A549 (cell line): ENCODE data around the gene GREM1. TPM values are rescaled to one million over a fixed set of nuclear protein-coding genes. Genes with fewer than 3 reads are reported as not detected.
A peak's percentile ranks its signal among the peaks of the same experiment; 100 is the strongest.

Experiments
- ATAC-seq, 2 experiments: fragments of 200-7000 bp in 1 of 2; fragments of >200 bp in 1 of 2; cut with Nextera tagmentation in 1 of 2; cut with Tn5 transposase in 1 of 2; 3 replicates each; pipeline versions ENCODE4 v1.8.0 to v1.9.1; 2018 to 2020; ENCODE audit warnings: mild to moderate bottlenecking in 1 of 2, moderate library complexity in 1 of 2
- CTCF ChIA-PET: fragments of 300-600 bp; sonication (Branson Sonifier 250); formaldehyde crosslinking; extraction: SDS; loops from one replicate; lab custom pipeline; 2021; ENCODE audit warnings: antibody characterized with exemption, inconsistent platforms; lab: Yijun Ruan, JAX
- POLR2A ChIA-PET: fragments of 350-600 bp; formaldehyde crosslinking; extraction: SDS; loops from one replicate; lab custom pipeline; 2021; ENCODE audit warnings: antibody characterized with exemption, inconsistent platforms; lab: Yijun Ruan, JAX
- DNase-seq, 2 experiments: peaks; one replicate each; pipeline versions ENCODE4 v3.0.0 to v3.0.0-alpha.2; 2011 to 2016; ENCODE audit warnings: low read depth in 1 of 2, low spot score in 1 of 2
- FAIRE-seq: peaks from 2 replicates; lab custom pipeline; 2011; peaks lifted over from hg19 to GRCh38; lab: Jason Lieb, UNC
- H3K27ac ChIP-seq, 2 experiments: fragments of >200 bp; sonication (Bioruptor Twin); formaldehyde crosslinking; 3 replicates each; pipeline ENCODE4 v1.5.1; 2016 to 2017
- H3K4me1 ChIP-seq: fragments of >200 bp; sonication (Bioruptor Twin); formaldehyde crosslinking; 3 replicates; pipeline ENCODE4 v1.6.1; 2016
- H3K4me2 ChIP-seq: fragments of >200 bp; sonication (Bioruptor Twin); formaldehyde crosslinking; 3 replicates; pipeline ENCODE4 v1.6.1; 2016
- H3K4me3 ChIP-seq: fragments of >200 bp; sonication (Bioruptor Twin); formaldehyde crosslinking; 3 replicates; pipeline ENCODE4 v1.5.1; 2016
- H3K9me3 ChIP-seq: fragments of >200 bp; sonication (Bioruptor Twin); formaldehyde crosslinking; 3 replicates; pipeline ENCODE4 v1.6.1; 2016
- BHLHE40 ChIP-seq: IDR thresholded peaks from 2 replicates; pipeline ENCODE4 v1.6.1; 2012; ENCODE audit warnings: low read depth, low read length, inconsistent platforms
- CBX2 ChIP-seq: fragments of 200-600 bp; sonication (generic); IDR thresholded peaks from 2 replicates; pipeline ENCODE4 v1.6.1; 2016; ENCODE audit warnings: low read depth, mild to moderate bottlenecking, borderline replicate concordance
- CBX8 ChIP-seq: fragments of 200-600 bp; sonication (generic); IDR thresholded peaks from 2 replicates; pipeline ENCODE4 v1.6.1; 2016
- CEBPB ChIP-seq, 2 experiments: fragments of >200 bp in 1 of 2; sonication (Bioruptor Twin) in 1 of 2; formaldehyde crosslinking in 1 of 2; IDR thresholded peaks; 2 replicates each; pipeline ENCODE4 v1.6.1; 2012 to 2016
- CHD2 ChIP-seq: fragments of 150-350 bp; IDR thresholded peaks from 2 replicates; pipeline ENCODE4 v1.6.1; 2014; ENCODE audit warnings: low read length; ENCODE audit not compliant: partially characterized antibody
- CHD4 ChIP-seq: fragments of 200-600 bp; sonication (generic); IDR thresholded peaks from 2 replicates; pipeline ENCODE4 v1.6.1; 2016; ENCODE audit warnings: antibody characterized with exemption, mild to moderate bottlenecking, borderline replicate concordance
- EHF ChIP-seq: fragments of 250-450 bp; sonication (Bioruptor Pico); IDR thresholded peaks from 2 replicates; pipeline ENCODE4 v1.5.0; 2020; ENCODE audit warnings: mild to moderate bottlenecking
- ELK1 ChIP-seq: fragments of 150-350 bp; IDR thresholded peaks from 2 replicates; pipeline ENCODE4 v1.6.1; 2014; ENCODE audit warnings: low read depth, mild to moderate bottlenecking, low read length
- FOSL2 ChIP-seq, 2 experiments: fragments of 450-650 bp in 1 of 2; fragments of >200 bp in 1 of 2; sonication (Bioruptor Twin) in 1 of 2; formaldehyde crosslinking; IDR thresholded peaks; 2 replicates each; pipeline versions ENCODE4 v1.5.0 to v1.6.1; 2016 to 2020; ENCODE audit warnings: mild to moderate bottlenecking in 1 of 2, moderate library complexity in 1 of 2
- FOXS1 ChIP-seq: fragments of 250-450 bp; sonication (Bioruptor Pico); IDR thresholded peaks from 2 replicates; pipeline ENCODE4 v1.5.0; 2020; ENCODE audit warnings: mild to moderate bottlenecking, moderate library complexity
- GATA3 ChIP-seq: IDR thresholded peaks from 2 replicates; pipeline ENCODE4 v1.6.1; 2012; ENCODE audit warnings: borderline replicate concordance
- HDAC2 ChIP-seq: fragments of 200-600 bp; sonication (generic); IDR thresholded peaks from 2 replicates; pipeline ENCODE4 v1.6.1; 2016
- HES2 ChIP-seq: fragments of >200 bp; sonication (Bioruptor Twin); formaldehyde crosslinking; IDR thresholded peaks from 2 replicates; pipeline ENCODE4 v1.6.1; 2016
- HMGXB4 ChIP-seq: fragments of 250-450 bp; sonication (Bioruptor Pico); IDR thresholded peaks from 2 replicates; pipeline ENCODE4 v1.5.0; 2021; ENCODE audit warnings: mild to moderate bottlenecking, moderate library complexity, borderline replicate concordance
- HOXB5 ChIP-seq: fragments of 250-450 bp; sonication (Bioruptor Pico); IDR thresholded peaks from 2 replicates; pipeline ENCODE4 v1.5.0; 2020; ENCODE audit warnings: mild to moderate bottlenecking, moderate library complexity
- JUNB ChIP-seq: fragments of >200 bp; sonication (Bioruptor Twin); formaldehyde crosslinking; IDR thresholded peaks from 2 replicates; pipeline ENCODE4 v1.6.1; 2016
- KDM5A ChIP-seq: fragments of 200-600 bp; sonication (generic); IDR thresholded peaks from 2 replicates; pipeline ENCODE4 v1.6.1; 2016; ENCODE audit warnings: antibody characterized with exemption, mild to moderate bottlenecking
- MAFK ChIP-seq: fragments of 450-650 bp; IDR thresholded peaks from 2 replicates; pipeline ENCODE4 v1.6.1; 2014; ENCODE audit not compliant: partially characterized antibody
- NFE2L2 ChIP-seq: fragments of 150-350 bp; conservative IDR thresholded peaks from 2 replicates; pipeline ENCODE4 v1.6.1; 2014; ENCODE audit warnings: low read length
- PHF8 ChIP-seq: fragments of 200-600 bp; sonication (generic); IDR thresholded peaks from 2 replicates; pipeline ENCODE4 v1.6.1; 2016; ENCODE audit warnings: low read depth, mild to moderate bottlenecking, antibody characterized with exemption, moderate library complexity, borderline replicate concordance
- RAD21 ChIP-seq, 2 experiments: fragments of >200 bp in 1 of 2; sonication (Bioruptor Twin) in 1 of 2; formaldehyde crosslinking in 1 of 2; IDR thresholded peaks in 1 of 2; conservative IDR thresholded peaks in 1 of 2; 2 replicates in 1 of 2; 3 replicates in 1 of 2; pipeline ENCODE4 v1.6.1; 2012 to 2018; ENCODE audit warnings: inconsistent platforms in 1 of 2
- RCOR1 ChIP-seq: fragments of 150-350 bp; IDR thresholded peaks from 2 replicates; pipeline ENCODE4 v1.6.1; 2014; ENCODE audit warnings: antibody characterized with exemption, low read length, low read depth
- SMC3 ChIP-seq: fragments of >200 bp; sonication (Bioruptor Twin); formaldehyde crosslinking; IDR thresholded peaks from 3 replicates; pipeline ENCODE4 v1.6.1; 2018; ENCODE audit warnings: inconsistent platforms
- SREBF2 ChIP-seq: fragments of 450-650 bp; IDR thresholded peaks from 2 replicates; pipeline ENCODE4 v1.6.1; 2014; ENCODE audit warnings: mild to moderate bottlenecking, moderate library complexity
- TP53 ChIP-seq: fragments of 250-450 bp; sonication (Bioruptor Pico); IDR thresholded peaks from 2 replicates; pipeline ENCODE4 v1.5.0; 2021; ENCODE audit warnings: mild to moderate bottlenecking, moderate library complexity
- ZFP36 ChIP-seq: fragments of 450-650 bp; IDR thresholded peaks from 2 replicates; pipeline ENCODE4 v1.6.1; 2014; ENCODE audit warnings: borderline replicate concordance; ENCODE audit not compliant: partially characterized antibody
- ZNF302 ChIP-seq: fragments of 250-450 bp; sonication (Bioruptor Pico); IDR thresholded peaks from 2 replicates; pipeline ENCODE4 v1.9.0; 2021; ENCODE audit warnings: inconsistent platforms, mild to moderate bottlenecking, moderate library complexity
- ZSCAN20 ChIP-seq: fragments of 250-450 bp; sonication (Bioruptor Pico); IDR thresholded peaks from 2 replicates; pipeline ENCODE4 v1.8.0; 2022; ENCODE audit warnings: mild to moderate bottlenecking, moderate library complexity
- WGBS: methylation state at CpG from one replicate; pipeline ENCODE4 v1.1.6; 2017; ENCODE audit errors: missing lambda C conversion rate; 5-methylcytosine and 5-hydroxymethylcytosine counted together
- polyA plus RNA-seq, 4 experiments: library from polyadenylated mRNA; depleted of rRNA in 3 of 4; stranded (reverse); fragments of >200 nt; fragmentation: RNase III in 1 of 4; extraction: RNeasy Plus Mini Kit Qiagen cat#74134 plus additional on column Dnase treatment in 1 of 4; gene quantifications; 2 replicates in 3 of 4; 3 replicates in 1 of 4; pipeline ENCODE4 v1.2.3, GENCODE V29; 2011 to 2017

The GREM1 gene
- polyA plus RNA-seq, 2 of the 4 experiments (the other 2 are of a cell fraction): 4.4 to 10.5 TPM

GRCh38 chr15:32683906-32684584, 33.8 kb upstream of the GREM1 start (continued):
- TF ChIP-seq ZFP36: no peak
- no peak for TF ChIP-seq NFE2L2
- no peak for TF ChIP-seq SREBF2
- no peak for TF ChIP-seq CHD4
- TF ChIP-seq HOXB5: no peak
- TF ChIP-seq JUNB: no peak
- no peak for TF ChIP-seq FOXS1
- TF ChIP-seq TP53 (CRISPR knock-in tag): no peak
- no peak for TF ChIP-seq ZNF302 (CRISPR knock-in tag)

- ChIA-PET POLR2A (no interaction called here), CTCF (interaction anchor here (1.5 to 5.4 kb wide), 3 partner anchors 22 to 307 kb away, joined by 3 to 29 read pairs (median 8); no protein-coding TSS in a partner anchor)
- 31% methylated on average over 1 of the region's 1 CpG for WGBS
- H3K27ac ChIP-seq: peak overlapping the region; percentile 13 to 22; a peak in 3 of 6 replicates
- peaks cover 53% of the 10 kb centered on the region for H3K4me1 ChIP-seq
- 0 out of 3 replicates have a peak, but pooled peaks cover 6% of the 10 kb centered on the region for H3K9me3 ChIP-seq
- ATAC-seq (no peak; a peak in 1 of 6 replicates), DNase-seq (peak in 1 of 2 experiments; percentile 40)
- no peak overlapping the region for H3K4me2 ChIP-seq
- no peak for TF ChIP-seq FOXS1
- no peak for TF ChIP-seq GATA3
- no peak for TF ChIP-seq ZSCAN20
- no peak for TF ChIP-seq CBX2
- TF ChIP-seq TP53 (CRISPR knock-in tag): no peak
- no peak for TF ChIP-seq ELK1
- TF ChIP-seq KDM5A: no peak
- no peak for TF ChIP-seq HDAC2
- TF ChIP-seq CBX8: no peak
- no peak for TF ChIP-seq SREBF2
- TF ChIP-seq SMC3: no peak
- TF ChIP-seq CHD2: no peak
- no peak for TF ChIP-seq BHLHE40
- TF ChIP-seq EHF (CRISPR knock-in tag): no peak
- TF ChIP-seq RAD21 (conservative IDR thresholded peaks at IDR 0.05 in 1 of 2, IDR thresholded peaks at IDR 0.05 in 1 of 2): no peak
- TF ChIP-seq PHF8: no peak
- TF ChIP-seq, all 56 proteins: peak for 0
- FAIRE-seq: peak; percentile 91
- no peak overlapping the region for H3K4me3 ChIP-seq
Measured at GRCh38 chr15:32685576-32685975, 32.2 kb upstream of the GREM1 start.

GRCh38 chr15:32687556-32687955, 30.2 kb upstream of the GREM1 start:
- ATAC-seq: peak; percentile 48 to 75
- 0 out of 3 replicates have a peak, but pooled peaks cover 6% of the 10 kb centered on the region for H3K9me3 ChIP-seq
- peak in 1 of 2 experiments; percentile 75 for DNase-seq
- ChIA-PET POLR2A (interaction anchor here (1.0 to 1.1 kb wide), 3 partner anchors 137 to 326 kb away, joined by 3 to 4 read pairs (median 3); no protein-coding TSS in a partner anchor), CTCF (interaction anchor here (0.5 to 5.4 kb wide), 8 partner anchors 12 to 268 kb away, joined by 3 to 29 read pairs (median 6); no protein-coding TSS in a partner anchor)
- peak overlapping the region; percentile 60 for H3K4me2 ChIP-seq
- no peak overlapping the region for H3K4me3 ChIP-seq
- H3K27ac ChIP-seq: peak overlapping the region; percentile 69 to 74
- 8% methylated on average over 5 of the region's 5 CpGs for WGBS
- TF ChIP-seq HMGXB4 (CRISPR knock-in tag) (no peak), CEBPB (IDR thresholded peaks at IDR 0.05) (peak in 1 of 2 experiments; percentile 53; a peak in 2 of 4 replicates), SMC3 (0 out of 3 replicates have a peak, but pooled peaks have one; percentile 4), RCOR1 (no peak), FOSL2 (IDR thresholded peaks at IDR 0.05) (0 out of 2 replicates have a peak, but pooled peaks have one; percentile 10), FOSL2 (CRISPR knock-in tag; IDR thresholded peaks at IDR 0.05) (peak; percentile 85), MAFK (peak; percentile 15), JUNB (peak; percentile 42), HES2 (0 out of 2 replicates have a peak, but pooled peaks have one; percentile 35)
- peaks cover 45% of the 10 kb centered on the region for H3K4me1 ChIP-seq
- FAIRE-seq: peak; percentile 95
